ENCODE measurements around the gene SRSF5. TPM values are rescaled to one million over a fixed set of nuclear protein-coding genes. Genes with fewer than 3 reads are reported as not detected.

The SRSF5 gene
- total RNA-seq, 2 experiments from 2014 or later = 265 to 319 TPM

Other genes with a start within 250 kb of the SRSF5 start
- not detected for gene CCDC177, start 192.3 kb upstream of the SRSF5 start, total RNA-seq
- gene SUSD6, start 155.5 kb upstream of the SRSF5 start, total RNA-seq = 10 to 100 TPM; 57.9 to 59.3 TPM
- not detected for gene SLC10A1, start 30.1 kb downstream of the SRSF5 start, total RNA-seq
- gene SMOC1, start 112.3 kb downstream of the SRSF5 start, total RNA-seq = not detected

Measured in activated CD4-positive, alpha-beta T cell treated with anti-CD3 and anti-CD28 coated beads for 36 hours (primary cell).